Activated CD4-positive, alpha-beta T cell treated with anti-CD3 and anti-CD28 coated beads, Interleukin-2, amount 50 U/mL, for 24 hours (primary cell): Measurements from ENCODE around the gene BCL11A.

Experiments
- DNase-seq, 2 donors: peaks; one replicate each; pipeline ENCODE4 v3.0.0-alpha.2; 2020; ENCODE audit warnings: low read depth in 1 of 2, low spot score in 1 of 2

Gene BCL11A

GRCh38 chr2:60559880-60560279, 6.4 kb upstream of the BCL11A start:
- no peak for DNase-seq

GRCh38 chr2:60558536-60558935, 5.1 kb upstream of the BCL11A start:
- DNase-seq = no peak

- no peak for DNase-seq
These were observed 4.0 kb upstream of the BCL11A start for GRCh38 chr2:60557486-60557864.

- no peak for DNase-seq
These were observed 3.4 kb upstream of the BCL11A start for GRCh38 chr2:60556576-60557485.

- no peak for DNase-seq
These were observed 2.7 kb upstream of the BCL11A start for GRCh38 chr2:60556175-60556574.

- DNase-seq = no peak
These were observed 2.3 kb upstream of the BCL11A start for GRCh38 chr2:60555783-60556139.

GRCh38 chr2:60555066-60555782, 1.8 kb upstream of the BCL11A start:
- peak in 1 of 2 donors; percentile 58 for DNase-seq

- no peak for DNase-seq
These were observed 1.2 kb upstream of the BCL11A start for GRCh38 chr2:60554646-60555065.

GRCh38 chr2:60554074-60554645, 706 bp upstream of the BCL11A start:
- DNase-seq = no peak

- no peak for DNase-seq
These were observed 481 bp downstream of the BCL11A start for GRCh38 chr2:60552851-60553494.

GRCh38 chr2:60552078-60552850, 1.2 kb downstream of the BCL11A start:
- no peak for DNase-seq

- DNase-seq = no peak
These were observed 2.0 kb downstream of the BCL11A start for GRCh38 chr2:60551240-60552077.

- no peak for DNase-seq
These were observed 2.5 kb downstream of the BCL11A start for GRCh38 chr2:60550984-60551239.

- DNase-seq = no peak
These were observed 3.1 kb downstream of the BCL11A start for GRCh38 chr2:60550178-60550983.

GRCh38 chr2:60549928-60550177, 3.6 kb downstream of the BCL11A start:
- DNase-seq = no peak

GRCh38 chr2:60549238-60549927, 4.1 kb downstream of the BCL11A start:
- DNase-seq = no peak

GRCh38 chr2:60548845-60549237, 4.6 kb downstream of the BCL11A start:
- DNase-seq = no peak

GRCh38 chr2:60548311-60548710, 5.1 kb downstream of the BCL11A start:
- DNase-seq = no peak

GRCh38 chr2:60547841-60548240, 5.6 kb downstream of the BCL11A start:
- no peak for DNase-seq
